ENCODE data around the gene HOXD8. TPM values are rescaled to one million over a fixed set of nuclear protein-coding genes. Genes with fewer than 3 reads are reported as not detected.
A peak's percentile ranks its signal among the peaks of the same experiment; 100 is the strongest.

The HOXD8 gene
- total RNA-seq, 1 experiment from 2014 or later = not detected

Small RNAs within 50 kb of the gene (microRNA-seq; reads per million reads assigned to microRNA genes)
- 4,011 reads per million, percentile 90 among the genes with 10 or more reads in this experiment for gene MIR10B (ENCODE audit: unreplicated experiment)

Other genes with a start within 250 kb of the HOXD8 start
- 27.3 TPM for gene LNPK, start 127.4 kb upstream of the HOXD8 start, total RNA-seq (2021; ENCODE audit: unreplicated experiment)
- gene EVX2, start 45.7 kb upstream of the HOXD8 start, total RNA-seq (2021; ENCODE audit: unreplicated experiment) = not detected
- not detected for gene HOXD13, start 37.0 kb upstream of the HOXD8 start, total RNA-seq (2021; ENCODE audit: unreplicated experiment)
- 0.13 TPM for gene HOXD12, start 29.9 kb upstream of the HOXD8 start, total RNA-seq (2021; ENCODE audit: unreplicated experiment)
- 0.49 TPM for gene HOXD11, start 22.4 kb upstream of the HOXD8 start, total RNA-seq (2021; ENCODE audit: unreplicated experiment)
- not detected for gene HOXD10, start 12.9 kb upstream of the HOXD8 start, total RNA-seq (2021; ENCODE audit: unreplicated experiment)
- gene HOXD9, start 7.0 kb upstream of the HOXD8 start, total RNA-seq (2021; ENCODE audit: unreplicated experiment) = 0.15 TPM
- gene HOXD4, start 21.8 kb downstream of the HOXD8 start, total RNA-seq (2021; ENCODE audit: unreplicated experiment) = 1.4 TPM
- gene HOXD3, start 27.6 kb downstream of the HOXD8 start, total RNA-seq (2021; ENCODE audit: unreplicated experiment) = 1.8 TPM
- 0.18 TPM for gene HOXD1, start 59.0 kb downstream of the HOXD8 start, total RNA-seq (2021; ENCODE audit: unreplicated experiment)
- gene MTX2, start 139.7 kb downstream of the HOXD8 start, total RNA-seq (2021; ENCODE audit: unreplicated experiment) = 28.7 TPM